ENCODE measurements around the gene PLEKHA8. TPM values are rescaled to one million over a fixed set of nuclear protein-coding genes. Genes with fewer than 3 reads are reported as not detected.

PLEKHA8 gene
- total RNA-seq, 1 donor from 2014 or later, result 60.1 TPM

DNA sequence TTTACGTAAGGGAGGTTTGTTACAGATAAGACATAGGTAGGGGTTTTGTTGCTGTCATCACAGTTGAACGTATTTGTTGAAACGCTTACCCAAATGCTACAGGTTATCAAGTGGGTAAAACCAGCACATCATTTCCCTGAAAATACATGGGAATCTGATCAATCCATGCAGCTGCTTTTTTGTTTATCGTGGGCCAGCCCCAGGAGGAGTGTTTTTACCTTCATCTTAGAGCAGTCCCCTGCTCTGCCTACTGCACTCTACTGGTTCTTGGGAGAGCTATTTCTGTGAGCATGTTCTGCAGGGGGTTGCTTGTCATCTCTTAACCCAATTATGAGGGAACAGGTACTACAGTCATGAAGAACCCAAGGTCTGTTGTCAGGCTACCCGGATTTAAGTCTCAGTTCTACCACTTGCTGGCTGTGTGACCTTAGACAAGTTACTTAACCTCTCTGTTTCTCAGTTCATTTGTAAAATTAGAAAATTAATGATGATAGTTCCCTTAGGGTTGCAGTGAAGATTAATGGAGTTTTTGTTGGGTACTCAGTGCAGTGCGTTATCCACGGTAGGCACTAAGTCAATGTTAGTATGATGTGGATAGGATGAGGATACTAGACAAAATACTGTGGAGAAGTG is 121.5 kb downstream of the PLEKHA8 start:
- Mint-ChIP-seq H3K9me3 (no peaks in the 10 kb centered on the region), H3K4me1 (no peaks in the 10 kb centered on the region), H3K27ac (ENCODE audit: unreplicated experiment) (no peak overlapping the region), H3K4me3 (no peak overlapping the region), H3K36me3 (ENCODE audit: low read depth) (no peaks in the 10 kb centered on the region), H3K27me3 (ENCODE audit: low read depth) (no peaks in the 10 kb centered on the region)
- DNase-seq (ENCODE audit: low read depth, low spot score), result no peak
- TF ChIP-seq, protein P1, sequence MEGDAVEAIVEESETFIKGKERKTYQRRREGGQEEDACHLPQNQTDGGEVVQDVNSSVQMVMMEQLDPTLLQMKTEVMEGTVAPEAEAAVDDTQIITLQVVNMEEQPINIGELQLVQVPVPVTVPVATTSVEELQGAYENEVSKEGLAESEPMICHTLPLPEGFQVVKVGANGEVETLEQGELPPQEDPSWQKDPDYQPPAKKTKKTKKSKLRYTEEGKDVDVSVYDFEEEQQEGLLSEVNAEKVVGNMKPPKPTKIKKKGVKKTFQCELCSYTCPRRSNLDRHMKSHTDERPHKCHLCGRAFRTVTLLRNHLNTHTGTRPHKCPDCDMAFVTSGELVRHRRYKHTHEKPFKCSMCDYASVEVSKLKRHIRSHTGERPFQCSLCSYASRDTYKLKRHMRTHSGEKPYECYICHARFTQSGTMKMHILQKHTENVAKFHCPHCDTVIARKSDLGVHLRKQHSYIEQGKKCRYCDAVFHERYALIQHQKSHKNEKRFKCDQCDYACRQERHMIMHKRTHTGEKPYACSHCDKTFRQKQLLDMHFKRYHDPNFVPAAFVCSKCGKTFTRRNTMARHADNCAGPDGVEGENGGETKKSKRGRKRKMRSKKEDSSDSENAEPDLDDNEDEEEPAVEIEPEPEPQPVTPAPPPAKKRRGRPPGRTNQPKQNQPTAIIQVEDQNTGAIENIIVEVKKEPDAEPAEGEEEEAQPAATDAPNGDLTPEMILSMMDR (conservative IDR thresholded peaks at IDR 0.05), result no peak

DNA sequence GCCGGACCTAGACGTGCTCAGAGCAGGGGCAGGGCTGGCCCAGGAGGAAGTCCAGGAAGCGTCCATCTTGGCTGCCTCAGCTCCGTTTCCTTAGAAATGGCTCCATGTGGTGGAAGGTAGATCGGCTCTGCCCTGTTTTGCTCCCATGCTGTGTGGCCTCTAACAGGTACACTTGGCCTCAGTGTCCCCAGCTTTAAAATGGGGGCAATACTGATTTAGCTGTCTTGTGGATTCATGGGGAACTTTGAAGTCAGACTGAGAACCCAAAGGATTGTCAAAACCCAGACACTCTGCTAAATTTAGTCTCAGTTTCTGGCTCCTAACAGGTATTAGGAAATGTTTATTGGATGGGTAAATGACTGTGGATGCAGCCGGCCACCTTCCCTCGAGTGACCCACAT is 122.5 kb downstream of the PLEKHA8 start:
- H3K9me3 Mint-ChIP-seq, result no peaks in the 10 kb centered on the region
- H3K27ac Mint-ChIP-seq (ENCODE audit: unreplicated experiment), result no peak overlapping the region
- no peaks in the 10 kb centered on the region for H3K27me3 Mint-ChIP-seq (ENCODE audit: low read depth)
- no peak for DNase-seq (ENCODE audit: low read depth, low spot score)
- H3K4me1 Mint-ChIP-seq, result no peaks in the 10 kb centered on the region
- no peak overlapping the region for H3K4me3 Mint-ChIP-seq
- H3K36me3 Mint-ChIP-seq (ENCODE audit: low read depth), result no peaks in the 10 kb centered on the region
- TF ChIP-seq, protein P1 (conservative IDR thresholded peaks at IDR 0.05), result no peak

DNA sequence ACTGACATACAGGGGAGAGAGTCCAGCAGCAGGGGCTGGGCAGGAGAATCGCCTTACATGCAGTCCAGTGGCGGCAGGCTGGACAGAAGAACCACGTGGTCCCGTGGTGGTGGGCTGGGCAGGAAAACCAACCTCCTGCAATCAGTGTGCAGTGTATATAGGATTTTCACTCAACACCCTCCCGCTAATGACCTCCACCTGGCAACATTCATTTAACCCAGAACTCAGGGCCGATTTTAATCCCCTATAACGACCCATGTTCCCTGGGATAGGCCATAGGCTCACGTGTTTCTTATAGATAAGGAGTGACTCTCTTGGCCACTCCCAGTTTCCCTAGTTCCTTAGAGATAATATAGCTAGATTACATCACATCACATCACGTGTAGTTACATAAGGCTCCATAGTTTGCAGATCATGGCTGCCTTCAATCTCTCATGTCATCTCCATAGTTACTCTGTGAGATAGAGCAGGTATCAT is 125.9 kb downstream of the PLEKHA8 start:
- no peaks in the 10 kb centered on the region for H3K9me3 Mint-ChIP-seq

DNA sequence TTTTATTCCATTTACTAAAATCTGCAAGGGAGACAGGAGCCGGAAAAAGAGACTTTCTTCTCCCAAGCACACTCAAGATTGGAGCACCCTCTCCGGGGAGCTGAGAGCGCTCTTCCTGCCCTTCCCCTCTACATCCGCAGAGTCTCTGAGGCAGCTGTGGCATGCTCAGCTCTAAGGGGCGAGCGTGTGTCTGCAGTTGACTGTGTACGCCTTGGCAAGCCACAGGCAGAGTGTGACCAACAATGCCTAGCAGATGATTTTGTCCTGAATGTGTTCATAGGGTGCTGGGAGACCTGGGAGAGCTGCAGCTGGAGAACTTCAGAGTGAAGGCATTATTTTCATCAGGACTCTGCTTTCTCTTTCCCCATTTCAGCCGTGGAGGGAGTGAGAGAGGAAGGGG is 127.3 kb downstream of the PLEKHA8 start:
- H3K27ac Mint-ChIP-seq (ENCODE audit: unreplicated experiment), result no peak overlapping the region
- H3K27me3 Mint-ChIP-seq (ENCODE audit: low read depth), result no peaks in the 10 kb centered on the region
- no peak for DNase-seq (ENCODE audit: low read depth, low spot score)
- no peak overlapping the region for H3K4me3 Mint-ChIP-seq
- H3K36me3 Mint-ChIP-seq (ENCODE audit: low read depth), result no peaks in the 10 kb centered on the region
- TF ChIP-seq, protein P1 (conservative IDR thresholded peaks at IDR 0.05), result no peak
- H3K9me3 Mint-ChIP-seq, result no peaks in the 10 kb centered on the region
- H3K4me1 Mint-ChIP-seq, result no peaks in the 10 kb centered on the region

More for the DNA sequence above, 125.9 kb downstream of the PLEKHA8 start:
- Mint-ChIP-seq H3K27me3 (ENCODE audit: low read depth) (no peaks in the 10 kb centered on the region), H3K36me3 (ENCODE audit: low read depth) (no peaks in the 10 kb centered on the region), H3K4me3 (no peak overlapping the region), H3K4me1 (no peaks in the 10 kb centered on the region), H3K27ac (ENCODE audit: unreplicated experiment) (no peak overlapping the region)
- DNase-seq (ENCODE audit: low read depth, low spot score), result no peak
- TF ChIP-seq, protein P1 (conservative IDR thresholded peaks at IDR 0.05), result no peak

DNA sequence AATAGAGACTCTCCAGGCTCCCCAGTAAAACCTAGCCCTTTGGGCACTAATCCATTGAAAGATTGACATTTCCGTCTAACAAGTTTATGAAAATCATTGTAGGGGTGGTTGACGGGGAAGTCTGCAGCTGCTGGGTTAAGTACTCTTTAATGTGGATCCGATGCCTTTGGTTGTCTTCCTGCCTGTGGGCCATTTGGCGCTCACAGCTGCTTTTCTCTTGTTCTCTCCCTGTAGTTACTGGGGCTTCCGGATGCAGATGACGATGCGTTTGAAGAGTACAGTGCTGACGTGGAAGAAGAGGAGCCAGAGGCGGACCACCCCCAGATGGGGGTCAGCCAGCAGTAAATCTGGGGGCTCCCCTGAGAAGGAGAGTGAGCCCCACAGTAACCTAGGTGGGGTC is 129.0 kb downstream of the PLEKHA8 start:
- DNase-seq (ENCODE audit: low read depth, low spot score), result no peak
- Mint-ChIP-seq H3K9me3 (no peaks in the 10 kb centered on the region), H3K4me3 (no peak overlapping the region), H3K4me1 (peaks cover 3% of the 10 kb centered on the region), H3K27me3 (ENCODE audit: low read depth) (no peaks in the 10 kb centered on the region), H3K27ac (ENCODE audit: unreplicated experiment) (no peak overlapping the region), H3K36me3 (ENCODE audit: low read depth) (no peaks in the 10 kb centered on the region)
- TF ChIP-seq, protein P1 (conservative IDR thresholded peaks at IDR 0.05), result no peak
